NOMO-1 (cell line): ENCODE results near the gene INTS4.
"Not testable (repeated sequence)": the region's sequence is repeated elsewhere in the genome, so short reads cannot be mapped to it uniquely, and the experiment has no call there.

Source experiments
- DNase-seq, 2 experiments: peaks; one replicate each; lab custom pipeline; 2025; ENCODE audit not compliant: unreplicated experiment in 2 of 2; lab: John Stamatoyannopoulos, UW

Gene INTS4

GRCh38 chr11:77966338-77966737 lies 28.1 kb downstream of the INTS4 start:
- DNase-seq = no peak

GRCh38 chr11:77959434-77959833 lies 35.0 kb downstream of the INTS4 start:
- DNase-seq = no peak

GRCh38 chr11:77958583-77959177 lies 35.8 kb downstream of the INTS4 start:
- not testable (repeated sequence) for DNase-seq

DNA sequence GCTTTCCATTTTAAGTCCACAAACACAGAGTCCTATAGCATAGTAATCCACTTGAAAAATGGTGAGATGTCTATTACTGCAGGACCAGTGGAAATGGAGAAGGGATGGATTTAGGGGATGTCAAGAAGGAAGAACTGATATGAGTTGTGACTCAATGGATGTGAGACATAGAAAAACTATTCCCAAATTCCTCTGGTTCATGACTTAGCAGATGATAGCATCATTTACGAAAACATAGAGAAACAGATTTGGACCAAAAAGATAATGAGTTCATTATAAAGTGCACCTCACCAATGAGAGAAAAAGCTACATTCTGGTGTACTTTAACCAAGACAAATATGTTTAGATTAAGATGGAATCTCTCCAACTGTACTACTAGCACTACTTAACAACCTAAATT lies 51.2 kb downstream of the INTS4 start:
- DNase-seq = not testable (repeated sequence)

GRCh38 chr11:77942465-77942864 lies 52.0 kb downstream of the INTS4 start:
- DNase-seq = not testable (repeated sequence)

GRCh38 chr11:77933596-77933995 lies 60.9 kb downstream of the INTS4 start:
- DNase-seq = not testable (repeated sequence)

DNA sequence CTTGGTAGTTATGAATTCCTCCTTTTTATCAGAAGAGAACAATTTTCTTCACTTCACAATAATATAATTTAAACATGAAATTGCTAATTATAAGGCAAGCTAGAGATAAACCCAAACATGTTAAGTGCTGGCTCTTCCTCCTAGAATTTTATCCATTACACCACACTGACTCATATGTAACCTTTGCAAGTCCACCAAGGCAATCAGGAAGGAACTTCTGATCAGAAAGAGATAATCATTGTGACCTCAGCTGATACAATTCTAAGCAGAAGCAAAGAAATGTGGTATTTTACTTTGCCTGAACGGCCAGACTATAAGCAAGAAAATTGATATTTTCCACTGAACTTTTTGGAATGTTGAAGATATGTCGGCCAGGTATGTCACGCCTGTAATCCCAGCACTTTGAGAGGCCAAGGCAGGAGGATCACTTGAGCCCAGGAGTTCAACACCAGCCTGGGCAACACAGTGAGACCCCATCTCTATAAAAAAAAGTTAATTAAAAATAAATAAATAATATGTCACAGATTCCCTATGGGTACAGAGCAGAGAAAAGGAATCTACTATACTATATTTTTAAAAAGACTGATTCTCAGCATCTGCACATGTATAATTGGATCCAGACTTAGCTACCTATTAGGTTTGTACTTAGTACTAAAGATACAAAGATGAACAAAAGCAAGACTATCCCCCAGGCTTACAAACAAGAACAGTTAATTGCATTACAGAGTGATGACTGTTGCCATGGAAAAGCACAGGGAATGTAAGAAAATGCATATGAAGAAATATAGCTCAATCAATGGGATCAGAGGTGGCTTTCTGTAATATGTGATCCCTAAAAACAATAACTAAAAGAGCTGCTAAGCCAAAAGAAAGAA lies 63.9 kb downstream of the INTS4 start:
- not testable (repeated sequence) for DNase-seq

DNA sequence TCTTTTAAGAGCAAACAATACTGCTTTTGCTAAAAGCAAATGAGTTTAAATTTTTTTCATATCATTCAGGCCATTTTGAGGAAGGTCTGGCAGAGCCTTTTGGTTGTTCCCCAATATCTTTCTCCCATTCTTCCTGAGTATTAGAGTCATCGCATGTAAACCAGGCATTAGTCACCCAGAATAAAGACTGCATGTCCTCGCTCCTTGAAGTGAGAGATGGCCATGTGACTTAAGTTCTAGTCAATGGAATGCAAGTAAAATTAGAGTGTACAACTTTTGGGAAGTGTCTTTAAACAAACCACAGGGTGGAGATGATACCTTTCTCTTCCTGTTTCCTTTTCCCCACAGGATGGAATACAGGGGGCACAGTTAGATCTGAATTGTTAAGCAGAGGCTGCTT lies 76.8 kb downstream of the INTS4 start:
- DNase-seq = not testable (repeated sequence)

- DNase-seq = not testable (repeated sequence)
These were observed 80.1 kb downstream of the INTS4 start for GRCh38 chr11:77914307-77914791.

- DNase-seq = not testable (repeated sequence)
These were observed 80.7 kb downstream of the INTS4 start for GRCh38 chr11:77913608-77914306.

DNA sequence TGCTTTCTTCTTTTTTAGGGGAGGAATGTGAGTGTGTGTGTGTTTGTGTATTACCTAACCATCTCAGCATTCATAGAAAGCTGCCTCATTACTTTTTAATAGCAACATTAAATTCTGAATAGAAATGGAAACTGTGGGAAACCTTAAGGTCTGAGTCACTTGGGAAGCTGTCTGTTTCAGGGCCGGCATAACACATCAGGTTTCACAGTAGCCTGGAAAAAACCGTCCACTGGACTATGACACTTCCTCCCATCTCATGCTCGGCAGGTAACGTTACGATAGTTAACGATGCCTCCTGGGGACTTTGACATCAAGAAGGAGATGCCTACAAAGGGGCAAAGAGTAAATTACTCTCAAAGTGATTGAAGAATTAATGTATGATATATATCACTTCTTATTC lies 83.6 kb downstream of the INTS4 start:
- not testable (repeated sequence) for DNase-seq

DNA sequence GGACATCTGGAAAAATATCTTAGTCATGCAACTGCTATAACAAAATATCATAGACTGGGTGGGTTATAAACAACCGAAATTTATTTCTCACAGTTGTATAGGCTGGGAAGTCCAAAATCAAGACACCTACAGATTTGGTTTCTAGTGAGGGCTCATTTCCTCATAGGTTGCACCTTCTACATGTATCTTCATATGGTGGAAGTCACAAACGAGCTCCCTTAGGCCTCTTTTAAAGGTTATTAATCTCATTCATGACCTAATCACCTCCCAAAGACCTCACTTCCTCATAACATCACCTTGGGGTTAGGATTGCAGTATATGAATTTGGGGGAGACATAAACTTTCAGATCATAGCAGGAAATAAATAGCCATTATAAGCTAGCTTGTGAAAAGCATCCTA lies 85.2 kb downstream of the INTS4 start:
- DNase-seq = no peak

DNA sequence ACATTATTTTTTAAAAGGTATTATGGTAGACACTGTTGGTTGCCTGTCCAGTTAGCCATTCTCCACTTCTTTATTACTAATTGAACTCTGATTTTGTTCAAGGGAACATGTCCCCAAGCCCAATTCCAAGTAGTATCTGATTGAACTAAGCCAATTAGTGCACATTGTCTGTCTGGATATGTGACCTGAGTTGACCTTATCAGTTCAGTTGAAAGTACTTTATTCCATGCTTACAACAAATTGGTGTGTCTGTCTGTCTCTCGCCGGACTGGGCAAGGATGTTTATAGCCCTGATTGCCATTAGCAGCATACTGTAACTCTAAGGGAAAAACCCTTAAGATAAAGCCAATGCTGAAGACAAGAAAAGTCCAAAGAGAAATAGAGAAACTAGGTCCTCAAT lies 85.6 kb downstream of the INTS4 start:
- no peak for DNase-seq

DNA sequence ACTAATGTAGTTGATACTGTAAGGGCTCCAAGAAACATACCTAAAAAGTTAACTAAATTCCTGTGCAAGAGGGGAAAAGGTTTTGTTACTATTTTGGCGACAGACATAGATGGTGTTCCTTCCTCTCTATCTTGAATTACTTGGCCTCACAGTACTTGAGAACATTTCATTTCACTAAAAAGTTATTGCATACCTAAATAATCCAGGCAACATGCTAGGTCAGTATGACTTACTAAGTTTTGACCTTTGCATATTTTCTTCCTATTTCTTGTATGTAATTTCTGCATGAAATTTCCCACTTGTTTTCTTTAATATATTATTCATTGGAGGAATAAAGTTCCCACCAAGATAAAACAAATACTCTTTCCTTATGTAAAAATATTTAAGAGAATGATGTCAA lies 99.5 kb downstream of the INTS4 start:
- DNase-seq = not testable (repeated sequence)

DNA sequence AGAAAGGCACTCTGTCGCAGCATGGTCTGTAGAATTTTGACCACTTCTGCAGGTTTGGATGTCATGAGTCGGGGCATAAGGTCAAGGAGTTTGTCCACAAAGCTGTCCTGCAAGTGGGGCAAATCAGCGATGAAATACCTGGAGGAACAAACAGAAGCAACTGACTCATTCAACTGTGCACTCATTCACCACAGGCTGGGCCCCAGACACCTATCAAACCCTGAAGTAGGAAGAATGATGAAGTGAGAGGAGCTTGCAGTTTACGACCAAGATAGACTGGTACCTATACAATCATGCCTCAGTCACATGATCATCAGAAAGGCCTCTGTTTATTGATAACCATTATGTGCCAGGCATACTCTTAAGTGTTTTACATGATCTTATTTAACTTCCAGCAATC lies 102.8 kb downstream of the INTS4 start:
- DNase-seq = not testable (repeated sequence)

GRCh38 chr11:77891256-77891655 lies 103.2 kb downstream of the INTS4 start:
- DNase-seq = not testable (repeated sequence)

DNA sequence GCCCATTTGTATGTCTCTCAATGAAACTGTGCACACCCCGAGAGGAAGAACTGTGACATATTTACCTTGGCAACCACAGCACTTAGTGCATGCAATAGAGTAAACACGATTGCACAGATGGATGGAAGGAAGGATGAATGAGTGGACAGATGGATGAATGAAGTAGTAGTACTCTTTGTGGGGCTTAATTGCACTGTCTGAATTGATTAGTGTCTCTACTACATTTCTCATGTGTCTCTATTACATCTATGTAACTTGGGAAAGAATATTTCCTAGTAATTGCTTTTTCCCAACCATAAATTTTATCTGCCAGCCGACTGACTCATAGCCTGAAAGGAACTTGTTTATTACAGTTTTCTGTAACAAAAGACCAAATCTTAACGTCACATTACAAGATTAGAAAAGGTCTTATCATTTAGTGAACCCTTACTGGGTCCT lies 103.8 kb downstream of the INTS4 start:
- DNase-seq = not testable (repeated sequence)

DNA sequence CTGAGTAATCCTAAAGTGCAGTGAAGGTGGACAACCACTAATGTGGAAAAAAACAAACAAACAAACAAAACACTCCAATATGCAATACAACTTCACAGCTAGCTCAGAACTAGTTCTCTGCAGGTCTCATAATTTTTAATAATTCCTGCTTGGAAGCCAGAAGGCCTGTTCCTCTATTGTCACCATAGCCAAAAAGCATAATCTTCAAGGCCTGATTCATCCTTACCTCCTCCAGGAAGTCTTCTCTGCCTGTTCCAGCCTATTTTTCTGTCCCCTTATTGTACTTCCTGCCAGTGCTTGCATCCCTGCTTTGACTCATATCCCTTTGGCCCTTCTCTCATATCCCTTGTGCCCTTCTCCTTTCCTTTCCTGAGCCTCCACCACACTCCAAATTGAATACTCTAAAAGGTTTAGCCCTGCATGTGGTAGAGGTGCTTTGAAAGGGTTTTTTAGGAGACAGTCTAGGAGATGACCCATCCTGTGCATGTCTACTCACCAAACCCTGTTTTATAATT lies 104.3 kb downstream of the INTS4 start:
- not testable (repeated sequence) for DNase-seq

DNA sequence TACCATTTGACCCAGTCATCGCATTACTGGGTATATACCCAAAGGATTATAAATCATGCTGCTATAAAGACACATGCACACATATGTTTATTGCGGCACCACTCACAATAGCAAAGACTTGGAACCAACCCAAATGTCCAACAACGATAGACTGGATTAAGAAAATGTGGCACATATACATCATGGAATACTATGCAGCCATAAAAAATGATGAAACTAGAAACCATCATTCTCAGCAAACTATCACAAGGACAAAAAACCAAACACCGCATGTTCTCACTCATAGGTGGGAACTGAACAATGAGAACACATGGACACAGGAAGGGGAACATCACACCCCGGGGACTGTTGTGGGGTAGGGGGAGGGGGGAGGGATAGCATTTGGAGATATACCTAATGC lies 105.4 kb downstream of the INTS4 start:
- DNase-seq = not testable (repeated sequence)

DNA sequence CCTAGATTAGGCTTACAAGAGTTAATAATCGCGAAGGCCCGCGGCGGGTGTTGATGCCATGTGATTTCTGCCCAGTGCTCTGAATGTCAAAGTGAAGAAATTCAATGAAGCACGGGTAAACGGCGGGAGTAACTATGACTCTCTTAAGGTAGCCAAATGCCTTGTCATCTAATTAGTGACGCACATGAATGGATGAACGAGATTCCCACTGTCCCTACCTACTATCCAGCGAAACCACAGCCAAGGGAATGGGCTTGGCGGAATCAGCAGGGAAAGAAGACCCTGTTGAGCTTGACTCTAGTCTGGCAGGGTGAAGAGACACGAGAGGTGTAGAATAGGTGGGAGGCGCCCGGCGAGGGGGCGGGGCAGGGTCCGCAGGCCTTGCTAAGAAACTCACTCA lies 108.1 kb downstream of the INTS4 start:
- DNase-seq = no peak

GRCh38 chr11:77884829-77885190 lies 109.7 kb downstream of the INTS4 start:
- no peak for DNase-seq
